GM18951 (cell line): ENCODE data around the gene SLC2A4.

Experiments used
- POLR2A ChIP-seq: IDR thresholded peaks from 4 replicates; pipeline ENCODE4 v1.6.1; 2011; ENCODE audit warnings: mild to moderate bottlenecking; ENCODE audit not compliant: insufficient read length, insufficient read depth; ENCODE audit errors: extremely low read depth
- in situ Hi-C: fragments of 300-500 bp; cut with MboI; formaldehyde crosslinking; loops from one replicate; pipeline ENCODE4 v1.12.0; 2022; ENCODE audit warnings: low sequenced_read_pairs, mixed read lengths, inconsistent platforms; ENCODE audit not compliant: unreplicated experiment

The SLC2A4 gene

GRCh38 chr17:7253082-7253481, 28.4 kb upstream of the SLC2A4 start:
- in situ Hi-C loops = no loop called here
- no peak for TF ChIP-seq POLR2A

- no peak for TF ChIP-seq POLR2A
- in situ Hi-C loops = no loop called here
These were observed 27.0 kb upstream of the SLC2A4 start for GRCh38 chr17:7254511-7254910.

- in situ Hi-C loops = no loop called here
These were observed 24.6 kb upstream of the SLC2A4 start for GRCh38 chr17:7256766-7257456.

GRCh38 chr17:7258731-7259554, 22.6 kb upstream of the SLC2A4 start:
- in situ Hi-C loops = no loop called here
- no peak for TF ChIP-seq POLR2A

More at GRCh38 chr17:7256766-7257456, 24.6 kb upstream of the SLC2A4 start:
- no peak for TF ChIP-seq POLR2A

GRCh38 chr17:7259555-7259889, 22.0 kb upstream of the SLC2A4 start:
- in situ Hi-C loops = no loop called here
- TF ChIP-seq POLR2A = no peak

- no peak for TF ChIP-seq POLR2A
These were observed 21.4 kb upstream of the SLC2A4 start for GRCh38 chr17:7260151-7260550.

GRCh38 chr17:7260651-7261378, 20.7 kb upstream of the SLC2A4 start:
- in situ Hi-C loops = no loop called here

More at GRCh38 chr17:7260151-7260550, 21.4 kb upstream of the SLC2A4 start:
- in situ Hi-C loops = no loop called here

GRCh38 chr17:7261379-7262191, 19.9 kb upstream of the SLC2A4 start:
- in situ Hi-C loops = no loop called here
- TF ChIP-seq POLR2A = no peak

More at GRCh38 chr17:7260651-7261378, 20.7 kb upstream of the SLC2A4 start:
- peak; percentile 26 for TF ChIP-seq POLR2A

GRCh38 chr17:7262192-7262934, 19.2 kb upstream of the SLC2A4 start, which contains the start of gene CLDN7:
TSS of gene CLDN7 (minus strand) at chr17:7262478. CDS start at chr17:7262043, 435 bp downstream.
- in situ Hi-C loops = no loop called here
- no peak for TF ChIP-seq POLR2A

GRCh38 chr17:7262935-7263800, 18.4 kb upstream of the SLC2A4 start:
- in situ Hi-C loops = no loop called here
- TF ChIP-seq POLR2A = no peak

- in situ Hi-C loops = no loop called here
- TF ChIP-seq POLR2A = no peak
These were observed 17.8 kb upstream of the SLC2A4 start for GRCh38 chr17:7263801-7264078.
